GM23338 (cell line): ENCODE results near the gene PCDHGB3. TPM values are rescaled to one million over a fixed set of nuclear protein-coding genes. Genes with fewer than 3 reads are reported as not detected.

Experiments used
- polyA plus RNA-seq: library from polyadenylated mRNA; unstranded; fragments of >200 nt; fragmentation: Nextera tagmentation; extraction: Ambion mirVana; gene quantifications from 2 replicates; pipeline ENCODE4 v1.2.1, GENCODE V29; 2016
- total RNA-seq: library from RNA; depleted of rRNA; stranded (reverse); fragments of >200 nt; shearing (Covaris generic); gene quantifications from 2 replicates; pipeline ENCODE4 v1.2.3, GENCODE V29; 2014; rRNA removed

The PCDHGB3 gene
- total and polyA plus RNA-seq, 2 experiments from 2014 or later, result 0.24 to 5.8 TPM

Other genes with a start within 250 kb of the PCDHGB3 start
Only the 30 nearest of the 37 such genes appear.
- gene PCDHB9, start 183.1 kb upstream of the PCDHGB3 start, total RNA-seq, result 0.63 and 0.78 TPM in 2 replicates
- 0.27 and 0.45 TPM in 2 replicates for gene PCDHB9, start 183.1 kb upstream of the PCDHGB3 start, polyA plus RNA-seq
- 0.89 and 2.7 TPM in 2 replicates for gene PCDHB10, start 177.9 kb upstream of the PCDHGB3 start, total RNA-seq
- 1.6 and 1.7 TPM in 2 replicates for gene PCDHB10, start 177.9 kb upstream of the PCDHGB3 start, polyA plus RNA-seq
- gene PCDHB11, start 170.6 kb upstream of the PCDHGB3 start, total RNA-seq, result 0.47 and 1.3 TPM in 2 replicates
- gene PCDHB11, start 170.6 kb upstream of the PCDHGB3 start, polyA plus RNA-seq, result 0.19 and 0.33 TPM in 2 replicates
- gene PCDHB12, start 161.5 kb upstream of the PCDHGB3 start, total RNA-seq, result 3.7 and 4.3 TPM in 2 replicates
- 0.80 and 1.3 TPM in 2 replicates for gene PCDHB12, start 161.5 kb upstream of the PCDHGB3 start, polyA plus RNA-seq
- 2.4 and 3.5 TPM in 2 replicates for gene PCDHB13, start 156.3 kb upstream of the PCDHGB3 start, total RNA-seq
- 0.87 and 1.1 TPM in 2 replicates for gene PCDHB13, start 156.3 kb upstream of the PCDHGB3 start, polyA plus RNA-seq
- gene PCDHB14, start 146.9 kb upstream of the PCDHGB3 start, total RNA-seq, result 3.2 and 4.1 TPM in 2 replicates
- 0.71 and 0.83 TPM in 2 replicates for gene PCDHB14, start 146.9 kb upstream of the PCDHGB3 start, polyA plus RNA-seq
- 8.0 and 12.1 TPM in 2 replicates for gene PCDHB15, start 124.8 kb upstream of the PCDHGB3 start, total RNA-seq
- 4.9 and 6.1 TPM in 2 replicates for gene PCDHB15, start 124.8 kb upstream of the PCDHGB3 start, polyA plus RNA-seq
- not detected in 2 replicates for gene SLC25A2, start 66.2 kb upstream of the PCDHGB3 start, total RNA-seq
- gene SLC25A2, start 66.2 kb upstream of the PCDHGB3 start, polyA plus RNA-seq, result not detected in 2 replicates
- 92.0 and 107 TPM in 2 replicates for gene TAF7, start 49.5 kb upstream of the PCDHGB3 start, total RNA-seq
- gene TAF7, start 49.5 kb upstream of the PCDHGB3 start, polyA plus RNA-seq, result 187 and 217 TPM in 2 replicates
- 1.7 and 2.2 TPM in 2 replicates for gene PCDHGA1, start 39.7 kb upstream of the PCDHGB3 start, total RNA-seq
- 0.07 and 0.39 TPM in 2 replicates for gene PCDHGA1, start 39.7 kb upstream of the PCDHGB3 start, polyA plus RNA-seq
- gene PCDHGA2, start 31.5 kb upstream of the PCDHGB3 start, total RNA-seq, result 0.82 and 1.0 TPM in 2 replicates
- 0.17 and 0.45 TPM in 2 replicates for gene PCDHGA2, start 31.5 kb upstream of the PCDHGB3 start, polyA plus RNA-seq
- gene PCDHGA3, start 26.4 kb upstream of the PCDHGB3 start, total RNA-seq, result 0.90 and 1.2 TPM in 2 replicates
- gene PCDHGA3, start 26.4 kb upstream of the PCDHGB3 start, polyA plus RNA-seq, result 0.28 and 0.63 TPM in 2 replicates
- 8.9 and 9.1 TPM in 2 replicates for gene PCDHGB1, start 20.1 kb upstream of the PCDHGB3 start, total RNA-seq
- 0.52 and 0.74 TPM in 2 replicates for gene PCDHGB1, start 20.1 kb upstream of the PCDHGB3 start, polyA plus RNA-seq
- gene PCDHGA4, start 15.2 kb upstream of the PCDHGB3 start, total RNA-seq, result 4.2 and 7.2 TPM in 2 replicates
- gene PCDHGA4, start 15.2 kb upstream of the PCDHGB3 start, polyA plus RNA-seq, result 0.33 and 0.99 TPM in 2 replicates
- gene PCDHGB2, start 10.2 kb upstream of the PCDHGB3 start, total RNA-seq, result 5.0 and 5.8 TPM in 2 replicates
- gene PCDHGB2, start 10.2 kb upstream of the PCDHGB3 start, polyA plus RNA-seq, result 0.87 and 1.2 TPM in 2 replicates
- 2.9 and 3.1 TPM in 2 replicates for gene PCDHGA5, start 6.1 kb upstream of the PCDHGB3 start, total RNA-seq
- gene PCDHGA5, start 6.1 kb upstream of the PCDHGB3 start, polyA plus RNA-seq, result 0.49 and 0.55 TPM in 2 replicates
- gene PCDHGA6, start 3.6 kb downstream of the PCDHGB3 start, total RNA-seq, result 4.5 and 4.8 TPM in 2 replicates
- gene PCDHGA6, start 3.6 kb downstream of the PCDHGB3 start, polyA plus RNA-seq, result 0.99 and 1.2 TPM in 2 replicates
- gene PCDHGA7, start 12.5 kb downstream of the PCDHGB3 start, total RNA-seq, result 2.9 and 4.4 TPM in 2 replicates
- 0.44 and 0.50 TPM in 2 replicates for gene PCDHGA7, start 12.5 kb downstream of the PCDHGB3 start, polyA plus RNA-seq
- gene PCDHGB4, start 17.5 kb downstream of the PCDHGB3 start, total RNA-seq, result 13.0 and 16.6 TPM in 2 replicates
- gene PCDHGB4, start 17.5 kb downstream of the PCDHGB3 start, polyA plus RNA-seq, result 3.0 and 3.5 TPM in 2 replicates
- 4.6 and 5.3 TPM in 2 replicates for gene PCDHGA8, start 22.4 kb downstream of the PCDHGB3 start, total RNA-seq
- gene PCDHGA8, start 22.4 kb downstream of the PCDHGB3 start, polyA plus RNA-seq, result 0.70 and 1.1 TPM in 2 replicates
- 15.7 and 18.5 TPM in 2 replicates for gene PCDHGB5, start 27.7 kb downstream of the PCDHGB3 start, total RNA-seq
- 1.7 and 2.5 TPM in 2 replicates for gene PCDHGB5, start 27.7 kb downstream of the PCDHGB3 start, polyA plus RNA-seq
- gene PCDHGA9, start 32.5 kb downstream of the PCDHGB3 start, total RNA-seq, result 5.5 and 7.8 TPM in 2 replicates
- gene PCDHGA9, start 32.5 kb downstream of the PCDHGB3 start, polyA plus RNA-seq, result 0.50 and 0.54 TPM in 2 replicates
- 7.1 and 8.1 TPM in 2 replicates for gene PCDHGB6, start 37.8 kb downstream of the PCDHGB3 start, total RNA-seq
- 1.6 and 2.8 TPM in 2 replicates for gene PCDHGB6, start 37.8 kb downstream of the PCDHGB3 start, polyA plus RNA-seq
- 3.4 and 6.5 TPM in 2 replicates for gene PCDHGA10, start 42.7 kb downstream of the PCDHGB3 start, total RNA-seq
- gene PCDHGA10, start 42.7 kb downstream of the PCDHGB3 start, polyA plus RNA-seq, result 1.6 and 2.1 TPM in 2 replicates
- gene PCDHGB7, start 47.4 kb downstream of the PCDHGB3 start, total RNA-seq, result 5.8 and 11.7 TPM in 2 replicates
- gene PCDHGB7, start 47.4 kb downstream of the PCDHGB3 start, polyA plus RNA-seq, result 0.94 and 1.4 TPM in 2 replicates
- gene PCDHGA11, start 50.8 kb downstream of the PCDHGB3 start, total RNA-seq, result 8.9 and 10.7 TPM in 2 replicates
- 2.3 and 3.0 TPM in 2 replicates for gene PCDHGA11, start 50.8 kb downstream of the PCDHGB3 start, polyA plus RNA-seq
- 3.3 and 3.5 TPM in 2 replicates for gene PCDHGA12, start 60.3 kb downstream of the PCDHGB3 start, total RNA-seq
- 0.68 TPM in 2 replicates for gene PCDHGA12, start 60.3 kb downstream of the PCDHGB3 start, polyA plus RNA-seq
- gene PCDHGC3, start 105.7 kb downstream of the PCDHGB3 start, total RNA-seq, result 12.9 and 13.3 TPM in 2 replicates
- gene PCDHGC3, start 105.7 kb downstream of the PCDHGB3 start, polyA plus RNA-seq, result 13.8 and 14.4 TPM in 2 replicates
- gene PCDHGC4, start 114.8 kb downstream of the PCDHGB3 start, total RNA-seq, result 2.3 and 3.0 TPM in 2 replicates
- 0.31 TPM in 1 of 2 replicates, not detected in the other for gene PCDHGC4, start 114.8 kb downstream of the PCDHGB3 start, polyA plus RNA-seq
- 0.54 and 1.5 TPM in 2 replicates for gene PCDHGC5, start 118.8 kb downstream of the PCDHGB3 start, total RNA-seq
- gene PCDHGC5, start 118.8 kb downstream of the PCDHGB3 start, polyA plus RNA-seq, result 0.16 TPM in 1 of 2 replicates, not detected in the other